Testis (tissue), 3 donors: ENCODE data around the gene DNLZ. TPM values are rescaled to one million over a fixed set of nuclear protein-coding genes. Genes with fewer than 3 reads are reported as not detected.

Experiments
- DNase-seq: peaks from one replicate; pipeline ENCODE4 v3.0.0-alpha.2; 2019
- H3K27ac ChIP-seq, 2 donors: fragments of 200-600 bp; sonication (generic); one replicate each; pipeline ENCODE4 v1.5.1; 2019
- H3K27me3 ChIP-seq: fragments of 200-600 bp; sonication (generic); one replicate; pipeline ENCODE4 v1.5.1; 2019
- H3K36me3 ChIP-seq: fragments of 200-600 bp; sonication (generic); one replicate; pipeline ENCODE4 v1.5.1; 2017; ENCODE audit warnings: low read depth; ENCODE audit errors: missing control alignments
- H3K4me1 ChIP-seq: fragments of 200-600 bp; sonication (generic); one replicate; pipeline ENCODE4 v1.5.1; 2019
- H3K4me3 ChIP-seq, 2 donors: fragments of 200-600 bp; sonication (generic); one replicate each; pipeline ENCODE4 v1.5.1; 2017 to 2019
- H3K9me3 ChIP-seq: fragments of 200-600 bp; sonication (generic); one replicate; pipeline ENCODE4 v1.5.1; 2017
- POLR2A ChIP-seq: fragments of 450-650 bp; IDR thresholded peaks from one replicate; pipeline ENCODE4 v1.6.1; 2017; ENCODE audit warnings: antibody characterized with exemption, mild to moderate bottlenecking, moderate library complexity
- WGBS, 2 donors: methylation state at CpG; one replicate each; pipeline ENCODE4 v1.1.5; 2018; 5-methylcytosine and 5-hydroxymethylcytosine counted together
- intact Hi-C: fragments of 100-400 bp; cut with DNase I; formaldehyde crosslinking; loops from one replicate; pipeline ENCODE4 v1.15.1; 2023; ENCODE audit warnings: low total_unique reads
- polyA plus RNA-seq: library from polyadenylated mRNA; stranded (reverse); fragments of 350-450 nt; fragmentation: Illumina TruSeq; extraction: RNeasy Lipid Tissue Mini Kit (QIAGEN cat#74804); gene quantifications from one replicate; pipeline ENCODE4 v1.2.3, GENCODE V29; 2014; ENCODE audit warnings: low read depth, low replicate concordance; ENCODE audit not compliant: insufficient read depth
- total RNA-seq, 2 donors: library from RNA; depleted of rRNA; stranded (reverse); fragments of >200 nt; gene quantifications; one replicate each; pipeline ENCODE4 v1.2.3, GENCODE V29; 2016
- TF ChIP-seq, protein P1 (sequence below), 3 experiments: fragments of 450-650 bp in 2 of 3; fragments of 200-600 bp in 1 of 3; sonication (generic) in 1 of 3; IDR thresholded peaks; one replicate each; pipeline ENCODE4 v1.5.1; 2016 to 2019; ENCODE audit warnings: antibody characterized with exemption in 3 of 3, mild to moderate bottlenecking in 2 of 3, moderate library complexity in 1 of 3

DNLZ gene
- total and polyA plus RNA-seq, 3 donors from 2014 or later = 14.0 to 51.1 (median 48.2) TPM

DNA sequence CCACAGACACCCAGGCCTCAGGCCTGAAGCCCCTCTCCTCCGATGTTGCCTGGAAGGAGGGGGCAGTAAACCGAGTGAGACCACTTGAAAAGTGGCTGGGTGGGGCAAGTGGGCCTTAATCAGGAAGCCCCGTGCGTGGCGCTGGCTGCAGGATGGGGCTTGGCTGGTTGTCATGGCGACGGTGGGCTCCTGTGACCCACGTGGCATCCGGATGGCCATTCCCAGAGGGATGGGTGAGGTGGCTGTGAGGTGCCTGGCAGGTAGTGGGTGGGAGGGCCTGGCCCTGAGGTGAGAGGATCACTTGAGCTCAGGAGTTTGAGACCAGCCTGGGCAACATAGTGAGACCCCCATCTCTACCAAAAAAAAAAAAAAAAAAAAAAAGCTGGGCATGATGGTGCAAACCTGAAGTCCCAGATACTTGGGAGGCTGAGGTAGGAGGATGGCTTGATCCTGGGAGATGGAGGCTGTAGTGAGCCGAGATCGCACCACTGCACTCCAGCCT, 31.0 kb downstream of the DNLZ start:
- TF ChIP-seq, protein P1, sequence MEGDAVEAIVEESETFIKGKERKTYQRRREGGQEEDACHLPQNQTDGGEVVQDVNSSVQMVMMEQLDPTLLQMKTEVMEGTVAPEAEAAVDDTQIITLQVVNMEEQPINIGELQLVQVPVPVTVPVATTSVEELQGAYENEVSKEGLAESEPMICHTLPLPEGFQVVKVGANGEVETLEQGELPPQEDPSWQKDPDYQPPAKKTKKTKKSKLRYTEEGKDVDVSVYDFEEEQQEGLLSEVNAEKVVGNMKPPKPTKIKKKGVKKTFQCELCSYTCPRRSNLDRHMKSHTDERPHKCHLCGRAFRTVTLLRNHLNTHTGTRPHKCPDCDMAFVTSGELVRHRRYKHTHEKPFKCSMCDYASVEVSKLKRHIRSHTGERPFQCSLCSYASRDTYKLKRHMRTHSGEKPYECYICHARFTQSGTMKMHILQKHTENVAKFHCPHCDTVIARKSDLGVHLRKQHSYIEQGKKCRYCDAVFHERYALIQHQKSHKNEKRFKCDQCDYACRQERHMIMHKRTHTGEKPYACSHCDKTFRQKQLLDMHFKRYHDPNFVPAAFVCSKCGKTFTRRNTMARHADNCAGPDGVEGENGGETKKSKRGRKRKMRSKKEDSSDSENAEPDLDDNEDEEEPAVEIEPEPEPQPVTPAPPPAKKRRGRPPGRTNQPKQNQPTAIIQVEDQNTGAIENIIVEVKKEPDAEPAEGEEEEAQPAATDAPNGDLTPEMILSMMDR (IDR thresholded peaks at IDR 0.05) = no peak
- TF ChIP-seq POLR2A = no peak
- Histone ChIP-seq H3K4me1 (peaks cover 9% of the 10 kb centered on the region), H3K27ac (no peak overlapping the region)

DNA sequence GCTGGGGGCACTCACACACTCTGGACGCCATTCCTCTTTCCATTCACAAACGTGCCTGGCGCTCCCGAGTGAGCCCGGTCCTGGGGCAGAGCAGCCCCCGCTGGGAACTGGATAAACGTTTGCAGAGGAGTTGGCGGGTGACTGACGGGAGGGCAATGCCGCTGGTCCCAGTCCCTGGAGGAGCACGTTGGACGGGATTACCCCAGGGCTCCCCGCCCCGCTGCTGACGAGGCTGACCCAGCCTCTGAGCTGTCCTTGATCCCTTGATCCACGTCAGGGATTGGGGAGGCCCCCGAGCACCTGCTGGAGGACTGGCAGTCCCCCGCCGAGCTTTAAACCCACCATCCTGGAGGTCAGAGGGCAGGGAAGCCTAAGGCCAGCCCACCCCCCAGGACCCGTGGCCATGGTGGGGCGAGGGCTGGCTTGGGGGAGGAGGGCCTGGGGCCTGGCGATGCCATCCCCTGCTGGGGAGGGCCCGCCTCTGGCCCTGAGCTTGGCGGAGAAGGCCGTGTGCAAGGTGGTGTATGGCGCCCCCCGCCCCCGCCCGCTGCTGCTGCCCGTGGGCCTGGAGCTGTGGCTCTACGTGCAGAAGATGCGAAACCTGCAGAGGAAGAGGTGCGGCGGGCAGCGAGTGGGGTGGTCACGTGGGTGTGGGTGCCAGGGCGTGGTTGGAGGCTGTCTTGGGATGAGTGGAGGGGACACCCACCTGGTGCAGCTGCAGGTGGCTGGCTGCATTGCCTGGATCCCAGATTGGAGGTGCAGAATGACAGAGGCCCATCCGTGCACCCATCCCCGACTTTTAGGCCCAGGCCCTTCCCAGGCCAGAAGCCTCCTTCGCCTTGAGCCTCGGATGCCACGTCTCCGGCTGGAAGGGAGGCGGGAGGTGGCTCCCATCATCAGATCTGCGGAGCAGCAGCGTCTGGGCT, 31.7 kb downstream of the DNLZ start:
- WGBS, 2 donors = 84 to 85% methylated on average over 34 to 45 of the region's 46 CpGs
- Histone ChIP-seq H3K27ac (no peak overlapping the region), H3K4me1 (peaks cover 12% of the 10 kb centered on the region), H3K9me3 (no peaks in the 10 kb centered on the region), H3K27me3 (no peaks in the 10 kb centered on the region), H3K36me3 (no peaks in the 10 kb centered on the region), H3K4me3 (no peak overlapping the region)
- no peak for DNase-seq
- intact Hi-C loops = no loop called here
- TF ChIP-seq, protein P1 (IDR thresholded peaks at IDR 0.05) = no peak
- no peak for TF ChIP-seq POLR2A

More for the DNA sequence above, 31.0 kb downstream of the DNLZ start:
- Histone ChIP-seq H3K9me3 (no peaks in the 10 kb centered on the region), H3K27me3 (no peaks in the 10 kb centered on the region), H3K36me3 (no peaks in the 10 kb centered on the region), H3K4me3 (no peak overlapping the region)
- intact Hi-C loops = no loop called here
- WGBS, 2 donors = 66 to 86% methylated on average over 2 to 11 of the region's 11 CpGs
- no peak for DNase-seq

DNA sequence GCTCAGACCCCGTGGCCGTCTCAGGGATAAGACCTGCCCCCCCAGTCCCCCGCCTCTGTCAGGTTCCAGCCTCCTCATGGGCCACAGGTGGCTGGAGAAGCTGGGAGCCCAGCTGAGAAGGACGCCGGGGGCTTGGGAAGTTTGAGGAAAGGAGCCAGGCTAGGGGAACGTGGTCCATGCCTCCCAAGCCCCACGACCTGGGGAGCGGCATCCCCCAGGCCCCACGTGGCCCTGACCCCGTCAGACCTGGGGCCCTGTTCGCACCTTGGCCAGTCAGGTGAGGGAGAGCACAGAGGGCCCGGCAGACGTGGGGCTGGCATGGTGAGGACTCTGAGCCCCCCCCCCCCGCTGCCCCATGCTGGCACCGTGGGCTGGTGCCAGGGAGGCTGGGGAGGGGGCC, 32.5 kb downstream of the DNLZ start:
- H3K4me3 ChIP-seq = no peak overlapping the region
- H3K9me3 ChIP-seq = no peaks in the 10 kb centered on the region
- no peak for TF ChIP-seq POLR2A
- TF ChIP-seq, protein P1 (IDR thresholded peaks at IDR 0.05) = no peak
- WGBS, 2 donors = 65 to 85% methylated on average over 2 to 15 of the region's 15 CpGs
- DNase-seq = no peak
- H3K27ac ChIP-seq = no peak overlapping the region
- intact Hi-C loops = no loop called here
- H3K4me1 ChIP-seq = peaks cover 19% of the 10 kb centered on the region
- H3K27me3 ChIP-seq = no peaks in the 10 kb centered on the region
- no peaks in the 10 kb centered on the region for H3K36me3 ChIP-seq

DNA sequence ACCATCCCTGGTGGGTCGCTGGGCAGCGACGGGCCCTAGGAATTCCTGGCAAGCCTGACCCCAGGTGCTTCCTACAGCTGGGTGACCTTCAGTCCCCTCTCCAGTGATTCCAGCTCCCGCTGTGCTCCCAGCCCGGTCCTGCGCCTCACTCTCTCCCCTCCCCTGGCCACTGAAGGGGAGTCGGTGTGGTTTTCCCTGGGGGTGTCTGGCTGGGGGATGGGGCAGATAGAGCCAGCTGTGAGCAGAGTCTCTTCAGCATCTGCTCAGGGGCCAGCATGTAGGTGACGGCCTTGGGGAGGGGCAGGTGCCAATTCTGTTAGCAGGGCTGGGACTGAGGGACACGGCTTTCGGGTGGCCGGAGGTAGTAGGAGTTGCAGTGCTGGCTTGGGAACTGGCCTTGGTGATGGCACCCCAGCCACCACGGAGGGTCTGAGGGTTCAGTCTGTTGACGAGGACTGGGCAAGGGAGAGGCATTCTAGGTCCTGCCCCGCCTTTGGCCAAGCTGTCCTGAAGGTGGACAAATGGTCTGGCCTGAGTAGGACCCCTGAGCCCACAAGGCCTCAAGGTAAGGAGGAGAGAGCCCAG, 33.0 kb downstream of the DNLZ start:
- Histone ChIP-seq H3K9me3 (no peaks in the 10 kb centered on the region), H3K27me3 (no peaks in the 10 kb centered on the region), H3K27ac (no peak overlapping the region), H3K4me1 (peaks cover 24% of the 10 kb centered on the region), H3K36me3 (no peaks in the 10 kb centered on the region), H3K4me3 (no peak overlapping the region)
- 63 to 92% methylated on average over 7 to 14 of the region's 14 CpGs for WGBS, 2 donors
- DNase-seq = no peak
- intact Hi-C loops = no loop called here
- TF ChIP-seq, protein P1 (IDR thresholded peaks at IDR 0.05) = no peak
- no peak for TF ChIP-seq POLR2A
